CD14-positive monocyte (primary cell): ENCODE data around the gene SLC35F3. TPM values are rescaled to one million over a fixed set of nuclear protein-coding genes. Genes with fewer than 3 reads are reported as not detected.

Experiments used
- DNase-seq, 3 donors: peaks; one replicate each; pipeline ENCODE4 v3.0.0-alpha.2; 2011 to 2022
- H2AFZ ChIP-seq: 2 replicates; pipeline ENCODE4 v1.6.0; 2012; ENCODE audit warnings: mild to moderate bottlenecking, low read depth, low read length, inconsistent platforms; ENCODE audit not compliant: insufficient read depth, poor library complexity, severe bottlenecking
- H3K27ac ChIP-seq, 2 donors: 1 replicate in 1 of 2; 2 replicates in 1 of 2; pipeline ENCODE4 v1.5.1; 2012 to 2013; ENCODE audit warnings: low read length in 2 of 2, control low read depth in 1 of 2, inconsistent platforms in 1 of 2, low read depth in 1 of 2, mild to moderate bottlenecking in 1 of 2
- H3K27me3 ChIP-seq, 2 donors: one replicate each; pipeline versions ENCODE4 v1.6.0 to v1.6.1; 2011 to 2013; ENCODE audit warnings: low read length in 2 of 2; ENCODE audit not compliant: control insufficient read depth in 2 of 2, insufficient read depth in 2 of 2
- H3K36me3 ChIP-seq, 2 donors: replicated peaks in 1 of 2; 1 replicate in 1 of 2; 2 replicates in 1 of 2; pipeline versions ENCODE4 v1.5.1 to v1.6.1; 2012 to 2013; ENCODE audit warnings: low read length in 2 of 2, control low read depth in 1 of 2, inconsistent platforms in 1 of 2, mild to moderate bottlenecking in 1 of 2; ENCODE audit not compliant: insufficient read depth in 2 of 2, control insufficient read depth in 1 of 2
- H3K4me1 ChIP-seq, 2 donors: 1 replicate in 1 of 2; 2 replicates in 1 of 2; pipeline versions ENCODE4 v1.5.1 to v1.6.1; 2012 to 2013; ENCODE audit warnings: low read length in 2 of 2, control low read depth in 1 of 2, inconsistent platforms in 1 of 2, mild to moderate bottlenecking in 1 of 2, moderate library complexity in 1 of 2; ENCODE audit not compliant: insufficient read depth in 2 of 2, control insufficient read depth in 1 of 2
- H3K4me2 ChIP-seq: replicated peaks from 2 replicates; pipeline ENCODE3; 2012; ENCODE audit warnings: low read length, moderate library complexity, mild to moderate bottlenecking; ENCODE audit not compliant: poor library complexity, severe bottlenecking; ENCODE audit errors: extremely low read depth
- H3K4me3 ChIP-seq, 3 experiments: fragments of 200-600 bp in 1 of 3; sonication (generic) in 1 of 3; replicated peaks in 1 of 3; 1 replicate in 2 of 3; 2 replicates in 1 of 3; pipeline ENCODE4 v1.5.1; 2011 to 2013; ENCODE audit warnings: low read length in 3 of 3, mild to moderate bottlenecking in 3 of 3, control low read depth in 2 of 3, low read depth in 2 of 3, inconsistent platforms in 1 of 3, moderate library complexity in 1 of 3
- H3K79me2 ChIP-seq: 2 replicates; pipeline ENCODE4 v1.6.0; 2012; ENCODE audit warnings: mild to moderate bottlenecking, control low read depth, inconsistent platforms, low read length, moderate library complexity; ENCODE audit not compliant: insufficient read depth
- H3K9ac ChIP-seq: 2 replicates; pipeline ENCODE4 v1.6.0; 2017; ENCODE audit warnings: low read length, mild to moderate bottlenecking; ENCODE audit not compliant: insufficient read depth, poor library complexity, severe bottlenecking
- H3K9me3 ChIP-seq, 2 donors: replicated peaks in 1 of 2; 1 replicate in 1 of 2; 2 replicates in 1 of 2; pipeline versions ENCODE4 v1.5.1 to v1.6.1; 2012 to 2013; ENCODE audit warnings: low read length in 2 of 2, control low read depth in 1 of 2; ENCODE audit not compliant: control insufficient read depth in 1 of 2, insufficient read depth in 1 of 2
- H4K20me1 ChIP-seq: 2 replicates; pipeline ENCODE4 v1.6.0; 2012; ENCODE audit warnings: mild to moderate bottlenecking, low read length, control low read depth, moderate library complexity; ENCODE audit not compliant: insufficient read depth
- H3K27ac Mint-ChIP-seq, 7 donors: one replicate each; pipeline ENCODE4 v1.8.0; 2020; ENCODE audit warnings: mild to moderate bottlenecking in 7 of 7, mixed read lengths in 7 of 7, moderate library complexity in 6 of 7, inconsistent platforms in 2 of 7
- H3K27me3 Mint-ChIP-seq, 3 donors: one replicate each; pipeline ENCODE4 v1.8.0; 2021 to 2022; ENCODE audit warnings: low read depth in 3 of 3, mild to moderate bottlenecking in 3 of 3, mixed read lengths in 3 of 3, moderate library complexity in 3 of 3, inconsistent platforms in 1 of 3
- H3K36me3 Mint-ChIP-seq, 2 donors: one replicate each; pipeline ENCODE4 v1.8.0; 2020; ENCODE audit warnings: mixed read lengths in 2 of 2, inconsistent platforms in 1 of 2, mild to moderate bottlenecking in 1 of 2
- H3K4me1 Mint-ChIP-seq: one replicate; pipeline ENCODE4 v1.8.0; 2020; ENCODE audit warnings: mild to moderate bottlenecking, mixed read lengths
- H3K4me3 Mint-ChIP-seq, 2 donors: one replicate each; pipeline ENCODE4 v1.8.0; 2020; ENCODE audit warnings: mild to moderate bottlenecking in 2 of 2, mixed read lengths in 2 of 2, moderate library complexity in 1 of 2
- H3K9me3 Mint-ChIP-seq, 7 donors: one replicate each; pipeline ENCODE4 v1.8.0; 2020 to 2022; ENCODE audit warnings: mixed read lengths in 7 of 7, mild to moderate bottlenecking in 6 of 7, moderate library complexity in 6 of 7, inconsistent platforms in 2 of 7
- CTCF ChIP-seq: fragments of 200-600 bp; IDR thresholded peaks from one replicate; pipeline ENCODE4 v1.8.0; 2022; ENCODE audit warnings: antibody characterized with exemption, mild to moderate bottlenecking
- WGBS: methylation state at CpG from one replicate; pipeline ENCODE4 v1.1.5; 2013; ENCODE audit warnings: missing lambda C conversion rate; ENCODE audit not compliant: insufficient coverage; 5-methylcytosine and 5-hydroxymethylcytosine counted together
- intact Hi-C, 2 donors: fragments of 100-400 bp; cut with micrococcal nuclease; formaldehyde crosslinking; loops; one replicate each; pipeline versions ENCODE4 v1.15.0 to v1.15.1; 2023
- polyA plus RNA-seq, 3 donors: library from polyadenylated mRNA; depleted of rRNA in 1 of 3; unstranded in 2 of 3; stranded (reverse) in 1 of 3; fragments of 300-500 nt in 2 of 3; fragments of >200 nt in 1 of 3; fragmentation: Illumina TruSeq in 2 of 3; gene quantifications; 1 replicate in 2 of 3; 2 replicates in 1 of 3; pipeline ENCODE4 v1.2.3, GENCODE V29; 2012 to 2021

The SLC35F3 gene
- polyA plus RNA-seq, 3 donors = 0.17 to 0.78 TPM; not detected in 1

- Histone ChIP-seq H3K27me3 (no peaks in the 10 kb centered on the region), H3K4me2 (no peak overlapping the region), H4K20me1 (no peaks in the 10 kb centered on the region), H3K36me3 (no peaks in the 10 kb centered on the region), H3K27ac (no peak overlapping the region), H3K9me3 (no peaks in the 10 kb centered on the region), H3K4me3 (no peak overlapping the region), H3K4me1 (peaks cover 0 to 5% of the 10 kb centered on the region in 2 donors), H3K79me2 (no peaks in the 10 kb centered on the region), H3K9ac (no peak overlapping the region), H2AFZ (no peak overlapping the region)
- Mint-ChIP-seq H3K36me3 (no peaks in the 10 kb centered on the region), H3K27ac (peak overlapping the region in 1 of 7 donors; percentile 6), H3K4me1 (peaks cover 9% of the 10 kb centered on the region), H3K27me3 (peaks cover 0 to 2% (median 2%) of the 10 kb centered on the region in 3 donors), H3K9me3 (peaks cover 0 to 5% (median 3%) of the 10 kb centered on the region in 7 donors), H3K4me3 (no peak overlapping the region)
- WGBS = 94% methylated on average over 5 of the region's 5 CpGs
- DNase-seq = no peak
- no peak for TF ChIP-seq CTCF
- intact Hi-C loops = no loop called here
These were observed 360.4 kb downstream of the SLC35F3 start for GRCh38 chr1:234264832-234265231.

GRCh38 chr1:234265321-234265720, 360.8 kb downstream of the SLC35F3 start:
- H3K27ac ChIP-seq = no peak overlapping the region
- Mint-ChIP-seq H3K27ac (no peak overlapping the region), H3K36me3 (no peaks in the 10 kb centered on the region), H3K27me3 (peaks cover 0 to 2% (median under 1%) of the 10 kb centered on the region in 3 donors), H3K4me3 (no peak overlapping the region), H3K4me1 (peaks cover 9% of the 10 kb centered on the region), H3K9me3 (peaks cover 0 to 5% (median 3%) of the 10 kb centered on the region in 7 donors)
- no peaks in the 10 kb centered on the region for H3K9me3 ChIP-seq
- WGBS = 100% methylated on average over 2 of the region's 4 CpGs
- H3K27me3 ChIP-seq = no peaks in the 10 kb centered on the region
- H3K4me3 ChIP-seq = no peak overlapping the region
- H3K79me2 ChIP-seq = no peaks in the 10 kb centered on the region
- no peak for TF ChIP-seq CTCF
- intact Hi-C loops = no loop called here
- H3K4me1 ChIP-seq = peaks cover 0 to 4% of the 10 kb centered on the region in 2 donors
- H3K9ac ChIP-seq = no peak overlapping the region
- H4K20me1 ChIP-seq = no peaks in the 10 kb centered on the region
- no peak overlapping the region for H3K4me2 ChIP-seq
- H2AFZ ChIP-seq = no peak overlapping the region
- no peaks in the 10 kb centered on the region for H3K36me3 ChIP-seq
- DNase-seq = no peak
